H9 (cell line): ENCODE results near the gene SFTPA2. TPM values are rescaled to one million over a fixed set of nuclear protein-coding genes. Genes with fewer than 3 reads are reported as not detected.
"Not testable (repeated sequence)": the region's sequence is repeated elsewhere in the genome, so short reads cannot be mapped to it uniquely, and the experiment has no call there.

Experiments used
- DNase-seq: peaks from one replicate; pipeline ENCODE4 v3.0.0-alpha.2; 2017
- H2AFZ ChIP-seq: one replicate; pipeline ENCODE4 v1.6.1; 2013; ENCODE audit warnings: mild to moderate bottlenecking, low read length, control low read depth, moderate library complexity
- H2AK5ac ChIP-seq: 2 replicates; pipeline ENCODE4 v1.6.1; 2013; ENCODE audit warnings: low read length, control low read depth, mixed read lengths; ENCODE audit not compliant: insufficient read length
- H2BK120ac ChIP-seq: one replicate; pipeline ENCODE4 v1.6.1; 2013; ENCODE audit warnings: low read depth, mild to moderate bottlenecking, low read length, control low read depth, inconsistent platforms; ENCODE audit not compliant: poor library complexity, severe bottlenecking
- H2BK12ac ChIP-seq: 2 replicates; pipeline ENCODE4 v1.6.1; 2013; ENCODE audit warnings: low read length, control low read depth, mixed read lengths, low read depth; ENCODE audit not compliant: insufficient read length
- H2BK15ac ChIP-seq: 2 replicates; pipeline ENCODE4 v1.6.1; 2013; ENCODE audit warnings: low read depth, low read length, control low read depth
- H2BK20ac ChIP-seq: one replicate; pipeline ENCODE4 v1.6.1; 2013; ENCODE audit warnings: low read depth, mild to moderate bottlenecking, low read length, control low read depth, inconsistent platforms; ENCODE audit not compliant: poor library complexity, severe bottlenecking
- H2BK5ac ChIP-seq: 2 replicates; pipeline ENCODE4 v1.6.1; 2013; ENCODE audit warnings: low read length, control low read depth, mixed read lengths; ENCODE audit not compliant: insufficient read length
- H3K14ac ChIP-seq: 2 replicates; pipeline ENCODE4 v1.6.1; 2013; ENCODE audit warnings: low read length, control low read depth; ENCODE audit not compliant: insufficient read depth
- H3K18ac ChIP-seq: 2 replicates; pipeline ENCODE4 v1.6.1; 2013; ENCODE audit warnings: low read depth, mild to moderate bottlenecking, mixed read lengths, low read length, control low read depth; ENCODE audit not compliant: insufficient read length
- H3K23ac ChIP-seq: 2 replicates; pipeline ENCODE4 v1.6.1; 2013; ENCODE audit warnings: low read length, control low read depth, mixed read lengths, low read depth; ENCODE audit not compliant: insufficient read length
- H3K23me2 ChIP-seq: 2 replicates; pipeline ENCODE4 v1.6.1; 2013; ENCODE audit warnings: low read depth, mild to moderate bottlenecking, mixed read lengths, low read length, control low read depth; ENCODE audit not compliant: insufficient read length, poor library complexity, severe bottlenecking
- H3K27ac ChIP-seq: 2 replicates; pipeline ENCODE4 v1.5.1; 2013; ENCODE audit warnings: low read length, control low read depth, mixed read lengths, low read depth; ENCODE audit not compliant: insufficient read length
- H3K27me3 ChIP-seq: 2 replicates; pipeline ENCODE4 v1.6.1; 2013; ENCODE audit warnings: low read length, control low read depth, inconsistent platforms; ENCODE audit not compliant: insufficient read depth
- H3K4ac ChIP-seq: 2 replicates; pipeline ENCODE4 v1.6.1; 2013; ENCODE audit warnings: low read depth, mild to moderate bottlenecking, control low read depth, inconsistent platforms, low read length, moderate library complexity
- H3K4me1 ChIP-seq: 2 replicates; pipeline ENCODE4 v1.6.1; 2013; ENCODE audit warnings: low read length, control low read depth, inconsistent platforms; ENCODE audit not compliant: insufficient read depth
- H3K4me2 ChIP-seq: 2 replicates; pipeline ENCODE4 v1.6.1; 2013; ENCODE audit warnings: low read length, control low read depth, mixed read lengths; ENCODE audit not compliant: insufficient read length, insufficient read depth
- H3K56ac ChIP-seq: 2 replicates; pipeline ENCODE4 v1.6.1; 2013; ENCODE audit warnings: low read depth, mild to moderate bottlenecking, mixed read lengths, low read length, control low read depth; ENCODE audit not compliant: insufficient read length
- H3K79me1 ChIP-seq: 2 replicates; pipeline ENCODE4 v1.6.1; 2013; ENCODE audit warnings: low read depth, mild to moderate bottlenecking, moderate library complexity, low read length, control low read depth, inconsistent platforms; ENCODE audit not compliant: insufficient read depth, poor library complexity, severe bottlenecking
- H3K79me2 ChIP-seq: 2 replicates; pipeline ENCODE4 v1.6.1; 2013; ENCODE audit warnings: low read length, control low read depth, inconsistent platforms; ENCODE audit not compliant: insufficient read depth
- H3K9ac ChIP-seq: 2 replicates; pipeline ENCODE4 v1.6.1; 2013; ENCODE audit warnings: low read length, control low read depth, mixed read lengths; ENCODE audit not compliant: insufficient read length; ENCODE audit errors: extremely low read depth
- H3K9me3 ChIP-seq: one replicate; pipeline ENCODE4 v1.6.1; 2013; ENCODE audit warnings: low read depth, low read length, inconsistent platforms; ENCODE audit not compliant: control insufficient read depth
- H3T11ph ChIP-seq: one replicate; pipeline ENCODE4 v1.6.1; 2013; ENCODE audit warnings: mild to moderate bottlenecking, low read length, control low read depth, inconsistent platforms
- H4K20me1 ChIP-seq: one replicate; pipeline ENCODE4 v1.6.1; 2013; ENCODE audit not compliant: control insufficient read depth, insufficient read length, insufficient read depth
- H4K5ac ChIP-seq: 2 replicates; pipeline ENCODE4 v1.6.1; 2013; ENCODE audit warnings: low read depth, mild to moderate bottlenecking, mixed read lengths, low read length, control low read depth; ENCODE audit not compliant: insufficient read length
- H4K8ac ChIP-seq: replicated peaks from 2 replicates; pipeline ENCODE4 v1.6.1; 2013; ENCODE audit warnings: low read length, control low read depth, mixed read lengths, low read depth; ENCODE audit not compliant: insufficient read length
- H4K91ac ChIP-seq: 2 replicates; pipeline ENCODE4 v1.6.1; 2013; ENCODE audit warnings: low read depth, mild to moderate bottlenecking, moderate library complexity, mixed read lengths, low read length, control low read depth; ENCODE audit not compliant: insufficient read length
- H3K27ac Mint-ChIP-seq, 3 experiments: 2 replicates in 2 of 3; 3 replicates in 1 of 3; pipeline ENCODE4 v1.8.0; 2020 to 2021; ENCODE audit warnings: mixed read lengths in 3 of 3, mild to moderate bottlenecking in 1 of 3, moderate library complexity in 1 of 3
- H3K27me3 Mint-ChIP-seq: 2 replicates; pipeline ENCODE4 v1.8.0; 2021; ENCODE audit warnings: low read depth, mild to moderate bottlenecking, moderate library complexity, mixed read lengths
- H3K36me3 Mint-ChIP-seq, 3 experiments: 2 replicates in 2 of 3; 3 replicates in 1 of 3; pipeline ENCODE4 v1.8.0; 2020 to 2021; ENCODE audit warnings: low read depth in 3 of 3, mixed read lengths in 3 of 3; ENCODE audit not compliant: insufficient read depth in 1 of 3
- H3K4me1 Mint-ChIP-seq, 2 experiments: 2 replicates each; pipeline ENCODE4 v1.8.0; 2020; ENCODE audit warnings: mixed read lengths in 2 of 2
- H3K4me3 Mint-ChIP-seq, 2 experiments: 2 replicates in 1 of 2; 3 replicates in 1 of 2; pipeline ENCODE4 v1.8.0; 2020 to 2021; ENCODE audit warnings: mild to moderate bottlenecking in 2 of 2, mixed read lengths in 2 of 2, moderate library complexity in 1 of 2
- H3K9me3 Mint-ChIP-seq, 2 experiments: 2 replicates in 1 of 2; 3 replicates in 1 of 2; pipeline ENCODE4 v1.8.0; 2020; ENCODE audit warnings: mild to moderate bottlenecking in 2 of 2, mixed read lengths in 2 of 2, moderate library complexity in 1 of 2
- WGBS: extraction: QIAGEN DNeasy Blood & Tissue Kit; methylation state at CpG from one replicate; pipeline ENCODE4 v1.1.7; 2013; ENCODE audit warnings: missing lambda C conversion rate, low lambda C conversion rate, mixed read lengths; ENCODE audit not compliant: insufficient read length; ENCODE audit errors: extremely low coverage; 5-methylcytosine and 5-hydroxymethylcytosine counted together
- total RNA-seq: library from RNA; stranded (reverse); gene quantifications from 2 replicates; pipeline ENCODE4 v1.2.1, GENCODE V29; 2021
- TF ChIP-seq, protein P1 (sequence below): fragments of 200-600 bp; sonication (generic); conservative IDR thresholded peaks from 3 replicates; pipeline ENCODE4 v1.8.0; 2021; ENCODE audit warnings: antibody characterized with exemption, mild to moderate bottlenecking

SFTPA2 gene
- total RNA-seq, 1 experiment from 2014 or later, result not detected

DNA sequence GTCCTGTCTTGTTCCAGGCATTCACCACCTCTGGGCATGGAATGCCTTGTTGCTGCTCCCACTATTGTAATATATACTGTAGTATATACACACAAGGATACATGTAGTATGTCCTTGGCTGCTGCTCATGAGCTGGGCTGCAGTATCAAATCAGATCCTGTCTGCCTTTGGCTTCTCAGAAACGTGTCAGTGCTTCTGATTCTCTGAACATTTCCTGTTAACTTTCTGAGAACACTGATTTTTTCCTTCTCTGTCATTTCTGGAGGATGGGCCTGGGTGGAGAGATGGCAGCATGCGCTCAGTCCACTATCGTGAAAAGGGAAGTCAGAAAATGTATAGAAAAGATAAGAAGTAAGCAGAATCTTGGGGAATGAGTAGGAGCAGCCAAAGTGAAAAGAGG is 12.2 kb downstream of the SFTPA2 start:
- Histone ChIP-seq H2BK120ac (no peak overlapping the region), H3K18ac (no peak overlapping the region), H3K23ac (no peak overlapping the region), H4K8ac (no peak overlapping the region), H2BK12ac (no peak overlapping the region), H2BK5ac (no peak overlapping the region), H3K79me2 (no peaks in the 10 kb centered on the region), H4K91ac (no peak overlapping the region), H3K9ac (no peak overlapping the region), H3K27ac (no peak overlapping the region), H3K4ac (no peak overlapping the region), H3K14ac (no peak overlapping the region), H2AFZ (no peak overlapping the region), H3T11ph (no peak overlapping the region), H3K9me3 (no peaks in the 10 kb centered on the region), H2BK15ac (no peak overlapping the region), H2BK20ac (no peak overlapping the region), H3K4me1 (no peaks in the 10 kb centered on the region), H2AK5ac (no peak overlapping the region), H3K27me3 (no peaks in the 10 kb centered on the region), H3K4me2 (no peak overlapping the region), H3K79me1 (no peaks in the 10 kb centered on the region), H4K5ac (no peak overlapping the region), H3K23me2 (no peaks in the 10 kb centered on the region), H3K56ac (no peak overlapping the region), H4K20me1 (no peaks in the 10 kb centered on the region)
- peaks cover 0 to 3% of the 10 kb centered on the region in 2 experiments; a peak in 1 of 5 replicates for H3K9me3 Mint-ChIP-seq
- H3K27me3 Mint-ChIP-seq, result peaks cover 23% of the 10 kb centered on the region
- H3K36me3 Mint-ChIP-seq, result 0 out of 7 replicates have a peak, but pooled peaks cover 0 to 2% (median 0%) of the 10 kb centered on the region in 3 experiments
- TF ChIP-seq, protein P1, sequence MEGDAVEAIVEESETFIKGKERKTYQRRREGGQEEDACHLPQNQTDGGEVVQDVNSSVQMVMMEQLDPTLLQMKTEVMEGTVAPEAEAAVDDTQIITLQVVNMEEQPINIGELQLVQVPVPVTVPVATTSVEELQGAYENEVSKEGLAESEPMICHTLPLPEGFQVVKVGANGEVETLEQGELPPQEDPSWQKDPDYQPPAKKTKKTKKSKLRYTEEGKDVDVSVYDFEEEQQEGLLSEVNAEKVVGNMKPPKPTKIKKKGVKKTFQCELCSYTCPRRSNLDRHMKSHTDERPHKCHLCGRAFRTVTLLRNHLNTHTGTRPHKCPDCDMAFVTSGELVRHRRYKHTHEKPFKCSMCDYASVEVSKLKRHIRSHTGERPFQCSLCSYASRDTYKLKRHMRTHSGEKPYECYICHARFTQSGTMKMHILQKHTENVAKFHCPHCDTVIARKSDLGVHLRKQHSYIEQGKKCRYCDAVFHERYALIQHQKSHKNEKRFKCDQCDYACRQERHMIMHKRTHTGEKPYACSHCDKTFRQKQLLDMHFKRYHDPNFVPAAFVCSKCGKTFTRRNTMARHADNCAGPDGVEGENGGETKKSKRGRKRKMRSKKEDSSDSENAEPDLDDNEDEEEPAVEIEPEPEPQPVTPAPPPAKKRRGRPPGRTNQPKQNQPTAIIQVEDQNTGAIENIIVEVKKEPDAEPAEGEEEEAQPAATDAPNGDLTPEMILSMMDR, result no peak
- no CpG with 5 or more reads among the region's 3 CpGs for WGBS
- no peak overlapping the region for H3K4me3 Mint-ChIP-seq
- H3K27ac Mint-ChIP-seq, result no peak overlapping the region
- H3K4me1 Mint-ChIP-seq, result peaks cover 4% of the 10 kb centered on the region in 2 experiments; a peak in 2 of 4 replicates
- no peak for DNase-seq

DNA sequence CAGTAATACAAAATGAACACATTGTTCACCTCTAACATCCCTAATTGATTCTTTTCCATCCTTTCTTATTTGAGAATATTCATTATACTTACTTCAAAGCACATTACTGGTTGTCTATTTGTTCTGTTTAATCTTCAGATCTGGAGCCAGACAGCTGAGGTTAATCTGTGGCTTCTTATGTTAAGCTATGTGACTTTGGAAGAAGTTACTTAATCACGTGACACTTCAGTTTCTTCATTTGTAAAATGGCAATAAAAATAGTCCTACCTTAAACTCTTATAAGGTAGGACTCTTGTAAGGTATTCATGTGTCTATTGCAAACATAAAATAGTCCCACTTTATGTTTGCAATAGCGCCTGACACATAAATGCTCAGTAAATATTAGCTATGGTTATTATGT is 13.1 kb downstream of the SFTPA2 start:
- H3K4ac ChIP-seq, H3K4me1 ChIP-seq, H3K9ac ChIP-seq, H3K14ac ChIP-seq, H3K79me2 ChIP-seq, H3K79me1 ChIP-seq, H3K4me2 ChIP-seq, H3K36me3 Mint-ChIP-seq, H4K20me1 ChIP-seq, H3T11ph ChIP-seq, H3K27ac ChIP-seq, H3K9me3 ChIP-seq, H3K4me1 Mint-ChIP-seq, H2BK15ac ChIP-seq, H2BK12ac ChIP-seq, H2BK120ac ChIP-seq, H3K27me3 ChIP-seq, H3K56ac ChIP-seq, H3K27ac Mint-ChIP-seq, H2AK5ac ChIP-seq, H3K18ac ChIP-seq, DNase-seq, H2BK5ac ChIP-seq, H2BK20ac ChIP-seq, H2AFZ ChIP-seq, H4K5ac ChIP-seq, H3K9me3 Mint-ChIP-seq, H3K4me3 Mint-ChIP-seq, H3K23ac ChIP-seq, H4K91ac ChIP-seq, H3K23me2 ChIP-seq, H4K8ac ChIP-seq: not testable (repeated sequence)
- peaks cover 23% of the 10 kb centered on the region for H3K27me3 Mint-ChIP-seq
- WGBS, result no CpG with 5 or more reads among the region's 2 CpGs
